Measurements from ENCODE around the gene PPM1L.

PPM1L gene

GRCh38 chr3:160763073-160763472, 7.0 kb downstream of the PPM1L start:
- no peak for DNase-seq (ENCODE audit: low read depth in 2 of 2)

GRCh38 chr3:160765211-160765610, 9.2 kb downstream of the PPM1L start:
- no peak for DNase-seq (ENCODE audit: low read depth in 2 of 2)

- DNase-seq (ENCODE audit: low read depth in 2 of 2): no peak
Measured at GRCh38 chr3:160768031-160768430, 12.0 kb downstream of the PPM1L start.

- DNase-seq (ENCODE audit: low read depth in 2 of 2): no peak
Measured at GRCh38 chr3:160768918-160769317, 12.9 kb downstream of the PPM1L start.

DNA sequence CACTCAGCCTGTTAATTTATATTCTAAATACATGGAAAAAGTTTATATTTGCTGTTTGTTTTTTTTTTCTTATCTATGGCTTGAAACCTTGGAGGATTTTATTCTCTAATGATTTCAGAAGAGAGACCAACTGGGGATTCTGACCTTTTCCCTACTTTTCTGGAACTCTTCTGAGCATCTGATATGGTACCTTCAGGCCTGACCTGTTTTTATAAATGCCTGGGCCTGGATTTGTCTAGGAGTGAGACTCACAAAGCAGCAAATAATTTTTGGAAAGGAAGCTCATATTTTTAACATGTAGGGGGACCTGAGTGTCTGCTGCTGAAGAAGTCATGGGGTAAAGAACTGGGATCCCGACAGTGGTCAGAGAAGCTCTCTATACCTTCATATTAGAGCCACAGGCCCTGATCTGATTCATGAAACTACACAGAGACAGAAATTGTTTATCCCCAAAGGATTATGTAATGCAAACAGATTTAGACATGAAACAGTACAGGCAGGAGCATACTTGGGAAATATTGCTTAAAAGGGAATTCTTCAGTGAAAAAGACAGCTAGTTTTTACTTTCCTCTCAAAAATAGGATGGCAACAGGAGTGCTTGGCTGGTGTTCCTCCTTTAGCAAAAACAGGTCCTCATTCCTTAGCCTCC, 15.9 kb downstream of the PPM1L start:
- DNase-seq (ENCODE audit: low read depth in 2 of 2): no peak

DNA sequence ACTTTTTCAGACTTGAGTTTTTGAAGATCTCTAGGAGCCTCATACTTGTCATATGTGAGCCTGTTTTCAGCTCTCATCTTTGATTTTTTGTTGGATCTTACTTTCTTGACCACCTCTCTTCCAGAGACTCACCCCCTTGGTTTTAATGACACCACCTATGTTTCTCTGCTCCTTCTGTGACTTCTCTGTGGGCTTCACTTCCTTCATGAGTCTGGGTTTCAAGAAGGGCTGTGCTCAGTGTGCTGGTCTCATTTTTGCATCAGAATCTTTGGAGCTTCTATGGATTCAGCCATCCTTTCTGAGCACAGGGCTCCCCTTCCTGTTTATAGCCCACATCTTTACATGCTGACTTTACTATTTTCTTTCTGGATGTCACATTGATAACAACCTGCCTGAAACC, 17.7 kb downstream of the PPM1L start:
- no peak for DNase-seq (ENCODE audit: low read depth in 2 of 2)

DNA sequence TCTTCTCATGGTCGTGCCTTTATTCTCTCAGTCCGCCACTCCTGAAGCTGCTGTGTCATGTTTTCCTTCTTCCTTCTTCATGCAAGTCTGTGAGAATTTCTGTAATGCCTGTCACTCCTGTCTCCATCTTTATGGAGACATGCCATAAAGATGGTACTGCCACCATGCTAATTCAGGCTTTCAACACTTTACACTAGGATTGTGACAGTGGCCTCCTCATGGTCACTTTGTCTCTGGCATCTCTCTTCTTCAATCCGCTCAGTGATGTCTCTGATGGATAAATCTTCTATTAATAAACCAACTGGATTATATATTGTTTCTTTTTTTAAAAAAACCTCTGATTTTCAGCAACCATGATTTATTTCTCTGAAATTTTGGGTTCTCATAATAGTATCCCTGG, 18.1 kb downstream of the PPM1L start:
- no peak for DNase-seq (ENCODE audit: low read depth in 2 of 2)

- no peak for DNase-seq (ENCODE audit: low read depth in 2 of 2)
Measured at GRCh38 chr3:160778480-160778879, 22.4 kb downstream of the PPM1L start.

DNA sequence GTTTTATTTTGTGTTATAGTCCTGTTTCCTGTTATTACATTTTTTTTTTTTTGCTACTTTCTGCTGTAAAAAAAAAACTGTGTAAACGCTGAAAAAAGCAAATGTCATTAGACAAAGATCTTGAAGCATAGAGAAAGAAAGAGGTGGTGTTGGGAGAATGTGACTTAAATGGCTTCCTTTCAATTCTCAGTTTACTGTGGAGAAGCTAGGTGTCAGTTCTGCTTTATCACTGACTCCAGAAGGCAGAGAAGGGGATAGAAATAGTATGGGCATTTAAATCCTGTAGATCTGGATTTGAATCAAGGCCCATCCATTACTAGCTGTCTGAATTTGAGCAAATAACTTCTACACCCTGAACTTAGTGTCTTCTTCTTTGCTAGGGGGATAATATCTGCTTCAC, 23.0 kb downstream of the PPM1L start:
- no peak for DNase-seq (ENCODE audit: low read depth in 2 of 2)

GRCh38 chr3:160780245-160780644, 24.2 kb downstream of the PPM1L start:
- DNase-seq (ENCODE audit: low read depth in 2 of 2): no peak

- DNase-seq (ENCODE audit: low read depth in 2 of 2): no peak
Measured at GRCh38 chr3:160781402-160781801, 25.4 kb downstream of the PPM1L start.

- no peak for DNase-seq (ENCODE audit: low read depth in 2 of 2)
Measured at GRCh38 chr3:160781863-160782262, 25.8 kb downstream of the PPM1L start.

GRCh38 chr3:160784853-160785252, 28.8 kb downstream of the PPM1L start:
- no peak for DNase-seq (ENCODE audit: low read depth in 2 of 2)

GRCh38 chr3:160790726-160791125, 34.7 kb downstream of the PPM1L start:
- no peak for DNase-seq (ENCODE audit: low read depth in 2 of 2)

GRCh38 chr3:160792540-160792939, 36.5 kb downstream of the PPM1L start:
- no peak for DNase-seq (ENCODE audit: low read depth in 2 of 2)

DNA sequence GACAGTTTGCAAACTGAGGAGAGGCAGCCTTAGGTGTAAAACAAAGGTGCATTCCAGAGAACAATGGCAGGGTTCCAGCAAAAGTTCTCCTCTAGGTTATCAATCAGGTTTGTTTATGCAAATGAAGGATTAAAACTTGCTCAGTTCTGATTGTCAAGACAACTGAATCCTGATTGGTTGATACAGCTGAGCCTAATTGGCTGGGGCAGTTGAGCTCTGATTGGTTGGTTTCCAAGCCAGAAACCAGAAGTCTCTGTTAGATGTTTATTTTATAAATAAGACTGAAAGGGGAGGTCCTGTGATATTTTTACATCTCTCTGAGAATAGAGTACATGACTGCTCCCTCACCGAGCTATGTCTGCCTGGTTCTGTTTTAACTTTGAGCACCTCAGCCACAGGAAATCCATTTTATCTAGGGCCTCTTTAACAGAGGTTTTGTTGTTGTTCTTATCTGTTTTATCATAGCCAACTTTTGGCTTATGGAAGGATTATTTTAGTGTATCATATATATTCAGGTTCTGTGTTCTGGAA, 37.8 kb downstream of the PPM1L start:
- DNase-seq (ENCODE audit: low read depth in 2 of 2): no peak

- DNase-seq (ENCODE audit: low read depth in 2 of 2): no peak
Measured at GRCh38 chr3:160796089-160796812, 40.2 kb downstream of the PPM1L start.

DNA sequence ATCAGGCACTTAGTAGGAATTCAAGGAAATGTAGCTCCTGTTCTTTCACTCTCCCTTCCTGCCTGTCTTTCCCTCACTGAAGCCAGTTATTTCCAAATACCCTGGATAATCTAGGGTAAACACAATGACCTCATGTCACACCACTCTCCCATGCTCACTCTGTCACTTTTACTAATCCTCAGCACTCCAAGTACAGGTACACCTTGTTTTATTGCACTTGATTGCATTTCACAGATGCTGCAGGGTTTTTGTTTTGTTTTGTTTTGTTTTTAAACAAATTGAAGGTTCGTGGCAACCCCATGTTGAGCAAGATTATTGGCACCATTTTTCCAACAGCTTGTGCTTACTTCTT, 40.8 kb downstream of the PPM1L start:
- no peak for DNase-seq (ENCODE audit: low read depth in 2 of 2)

GRCh38 chr3:160797356-160797755, 41.3 kb downstream of the PPM1L start:
- DNase-seq (ENCODE audit: low read depth in 2 of 2): no peak

- DNase-seq (ENCODE audit: low read depth in 2 of 2): no peak
Measured at GRCh38 chr3:160801386-160802118, 45.5 kb downstream of the PPM1L start.

GRCh38 chr3:160804762-160805161, 48.7 kb downstream of the PPM1L start:
- no peak for DNase-seq (ENCODE audit: low read depth in 2 of 2)

GRCh38 chr3:160806094-160806493, 50.1 kb downstream of the PPM1L start:
- no peak for DNase-seq (ENCODE audit: low read depth in 2 of 2)

DNA sequence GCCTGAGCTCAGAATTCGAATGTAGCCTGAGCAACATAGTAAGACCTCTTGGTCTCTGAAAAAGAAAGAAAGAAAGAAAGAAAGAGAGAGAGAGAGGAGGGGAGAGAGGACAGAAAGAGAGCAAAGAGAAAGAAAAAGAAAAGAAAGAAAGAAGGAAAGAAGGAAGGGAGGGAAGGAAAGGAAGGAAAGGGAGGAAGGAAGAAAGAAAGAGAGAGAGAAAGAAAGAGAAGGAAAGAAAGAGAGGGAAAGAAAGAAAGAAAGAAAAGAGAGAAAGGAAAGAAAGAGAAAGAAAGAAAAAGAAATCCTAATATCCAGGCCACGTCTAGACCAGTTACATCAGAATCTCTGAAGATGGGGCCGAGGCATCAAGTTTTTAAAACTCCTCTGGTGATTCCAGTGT, 50.7 kb downstream of the PPM1L start:
- no peak for DNase-seq (ENCODE audit: low read depth in 2 of 2)
